A673 (cell line): ENCODE data around the gene PRXL2A. TPM values are rescaled to one million over a fixed set of nuclear protein-coding genes. Genes with fewer than 3 reads are reported as not detected.
"Not testable (repeated sequence)": the region's sequence is repeated elsewhere in the genome, so short reads cannot be mapped to it uniquely, and the experiment has no call there.

ENCODE experiments used
- BruUV-seq: library from RNA; stranded (reverse); fragments of 400-500 nt; replicated peaks from 2 replicates; lab custom pipeline; 2021; lab: Mats Ljungman, UMichigan
- CTCF ChIA-PET: fragments of 300-600 bp; sonication (Branson Sonifier 250); formaldehyde crosslinking; loops from one replicate; lab custom pipeline; 2022; ENCODE audit warnings: antibody characterized with exemption; lab: Charles Lee
- POLR2A ChIA-PET: fragments of 300-600 bp; sonication (Branson Sonifier 250); formaldehyde crosslinking; loops from one replicate; lab custom pipeline; 2022; ENCODE audit warnings: antibody characterized with exemption; ENCODE audit not compliant: low non-redundant PET; lab: Charles Lee
- DNase-seq: peaks from one replicate; pipeline ENCODE4 v3.0.0-alpha.2; 2015; ENCODE audit warnings: low spot score
- H3K27ac ChIP-seq: fragments of 200-600 bp; sonication (generic); 2 replicates; pipeline ENCODE4 v1.5.1; 2016; ENCODE audit warnings: mixed run types, low read depth, mild to moderate bottlenecking, mixed read lengths, antibody characterized with exemption, low read length; ENCODE audit not compliant: poor library complexity, severe bottlenecking
- H3K27me3 ChIP-seq: fragments of 200-600 bp; sonication (generic); replicated peaks from 2 replicates; pipeline ENCODE4 v1.6.1; 2017; ENCODE audit warnings: mixed run types, low read depth, mild to moderate bottlenecking, mixed read lengths, antibody characterized with exemption, low read length; ENCODE audit not compliant: insufficient read depth, poor library complexity
- H3K36me3 ChIP-seq: fragments of 200-600 bp; sonication (generic); 2 replicates; pipeline ENCODE4 v1.6.1; 2016; ENCODE audit warnings: mixed run types, mild to moderate bottlenecking, mixed read lengths, antibody characterized with exemption, low read length; ENCODE audit not compliant: insufficient read depth, poor library complexity, severe bottlenecking
- H3K4me1 ChIP-seq: fragments of 200-600 bp; sonication (generic); 2 replicates; pipeline ENCODE4 v1.6.1; 2017; ENCODE audit warnings: mixed run types, mild to moderate bottlenecking, mixed read lengths, antibody characterized with exemption, low read length; ENCODE audit not compliant: insufficient read depth, poor library complexity, severe bottlenecking
- H3K4me3 ChIP-seq: fragments of 200-600 bp; sonication (generic); 2 replicates; pipeline ENCODE4 v1.5.1; 2016; ENCODE audit warnings: low read depth, mixed run types, mild to moderate bottlenecking, mixed read lengths, low read length; ENCODE audit not compliant: poor library complexity, severe bottlenecking
- H3K9me3 ChIP-seq: fragments of 200-600 bp; sonication (generic); 2 replicates; pipeline ENCODE4 v1.6.1; 2016; ENCODE audit warnings: mixed run types, low read depth, mild to moderate bottlenecking, mixed read lengths, antibody characterized with exemption, low read length; ENCODE audit not compliant: poor library complexity, severe bottlenecking
- EZH2 ChIP-seq: fragments of 200-600 bp; sonication (generic); IDR thresholded peaks from 2 replicates; pipeline ENCODE4 v1.6.1; 2017; ENCODE audit warnings: borderline replicate concordance, low read depth, mild to moderate bottlenecking, mixed read lengths, antibody characterized with exemption, low read length; ENCODE audit not compliant: poor library complexity, severe bottlenecking
- intact Hi-C: fragments of 100-400 bp; cut with micrococcal nuclease; formaldehyde crosslinking; loops from one replicate; pipeline ENCODE4 v1.10.0; 2022; ENCODE audit not compliant: unreplicated experiment
- total RNA-seq: library from RNA; stranded (reverse); gene quantifications from 2 replicates; pipeline ENCODE4 v1.2.3, GENCODE V29; 2021
- TF ChIP-seq, protein P1 (sequence below): fragments of 300-800, 200-600 bp; sonication (generic); conservative IDR thresholded peaks from 2 replicates; pipeline ENCODE4 v1.5.1; 2017; ENCODE audit warnings: low read depth, mild to moderate bottlenecking, antibody characterized with exemption, low read length, moderate library complexity, mixed read lengths

PRXL2A gene
- total RNA-seq, 1 experiment from 2014 or later: 100 TPM

DNA sequence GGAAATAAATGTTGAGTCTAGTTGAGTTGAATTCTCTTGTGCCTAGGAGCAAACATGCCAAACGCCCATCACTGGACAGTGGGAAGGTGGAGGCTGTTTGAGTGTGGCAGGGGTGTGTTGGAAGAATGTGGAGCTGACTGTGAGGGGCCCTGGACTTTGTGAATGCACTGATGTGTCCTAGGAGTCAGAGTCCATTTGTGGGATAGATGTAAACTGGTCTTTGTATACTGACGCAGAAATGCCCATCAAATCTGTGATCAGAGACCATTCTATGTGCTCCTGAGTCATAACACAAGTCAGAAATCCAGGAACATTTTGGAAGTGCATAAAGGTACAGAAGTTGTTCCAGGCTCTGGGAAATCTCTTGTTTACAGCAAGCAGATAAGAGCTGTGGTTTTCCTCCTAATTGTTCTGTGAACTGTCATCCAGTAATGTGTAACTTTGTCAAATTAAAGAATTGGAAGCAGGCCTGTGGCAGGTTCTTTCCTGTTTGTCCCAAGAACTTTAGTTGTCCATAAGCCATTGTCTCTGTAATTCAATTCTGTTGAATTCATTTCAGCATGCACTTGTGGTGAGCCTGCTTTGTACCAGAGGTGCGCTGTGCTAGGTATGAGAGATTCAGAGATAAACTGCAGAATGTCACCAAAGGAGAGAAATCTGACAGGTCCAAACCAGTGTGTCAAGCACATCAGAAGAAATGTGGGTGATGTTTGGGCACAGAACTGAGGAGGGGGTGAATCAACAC is 7.6 kb downstream of the PRXL2A start:
- no peaks in the 10 kb centered on the region for H3K27me3 ChIP-seq
- BruUV-seq: no TSS peak
- POLR2A ChIA-PET: no interaction called here
- H3K4me3 ChIP-seq: no peak overlapping the region
- no peaks in the 10 kb centered on the region for H3K9me3 ChIP-seq
- peaks cover 1% of the 10 kb centered on the region for H3K36me3 ChIP-seq
- intact Hi-C loops: no loop called here
- CTCF ChIA-PET: no interaction called here
- no peak for DNase-seq
- H3K27ac ChIP-seq: peak overlapping the region; percentile 7
- TF ChIP-seq, protein P1, sequence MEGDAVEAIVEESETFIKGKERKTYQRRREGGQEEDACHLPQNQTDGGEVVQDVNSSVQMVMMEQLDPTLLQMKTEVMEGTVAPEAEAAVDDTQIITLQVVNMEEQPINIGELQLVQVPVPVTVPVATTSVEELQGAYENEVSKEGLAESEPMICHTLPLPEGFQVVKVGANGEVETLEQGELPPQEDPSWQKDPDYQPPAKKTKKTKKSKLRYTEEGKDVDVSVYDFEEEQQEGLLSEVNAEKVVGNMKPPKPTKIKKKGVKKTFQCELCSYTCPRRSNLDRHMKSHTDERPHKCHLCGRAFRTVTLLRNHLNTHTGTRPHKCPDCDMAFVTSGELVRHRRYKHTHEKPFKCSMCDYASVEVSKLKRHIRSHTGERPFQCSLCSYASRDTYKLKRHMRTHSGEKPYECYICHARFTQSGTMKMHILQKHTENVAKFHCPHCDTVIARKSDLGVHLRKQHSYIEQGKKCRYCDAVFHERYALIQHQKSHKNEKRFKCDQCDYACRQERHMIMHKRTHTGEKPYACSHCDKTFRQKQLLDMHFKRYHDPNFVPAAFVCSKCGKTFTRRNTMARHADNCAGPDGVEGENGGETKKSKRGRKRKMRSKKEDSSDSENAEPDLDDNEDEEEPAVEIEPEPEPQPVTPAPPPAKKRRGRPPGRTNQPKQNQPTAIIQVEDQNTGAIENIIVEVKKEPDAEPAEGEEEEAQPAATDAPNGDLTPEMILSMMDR: no peak
- no peak for TF ChIP-seq EZH2
- H3K4me1 ChIP-seq: peaks cover 52% of the 10 kb centered on the region

GRCh38 chr10:80416479-80417098 is 8.2 kb downstream of the PRXL2A start:
- Histone ChIP-seq H3K27me3 (no peaks in the 10 kb centered on the region), H3K36me3 (peaks cover 6% of the 10 kb centered on the region), H3K4me3 (no peak overlapping the region), H3K9me3 (no peaks in the 10 kb centered on the region), H3K27ac (no peak overlapping the region), H3K4me1 (peaks cover 45% of the 10 kb centered on the region)
- no TSS peak for BruUV-seq
- DNase-seq: peak; percentile 54
- ChIA-PET POLR2A (no interaction called here), CTCF (no interaction called here)
- intact Hi-C loops: no loop called here
- TF ChIP-seq EZH2: no peak
- TF ChIP-seq, protein P1: no peak

DNA sequence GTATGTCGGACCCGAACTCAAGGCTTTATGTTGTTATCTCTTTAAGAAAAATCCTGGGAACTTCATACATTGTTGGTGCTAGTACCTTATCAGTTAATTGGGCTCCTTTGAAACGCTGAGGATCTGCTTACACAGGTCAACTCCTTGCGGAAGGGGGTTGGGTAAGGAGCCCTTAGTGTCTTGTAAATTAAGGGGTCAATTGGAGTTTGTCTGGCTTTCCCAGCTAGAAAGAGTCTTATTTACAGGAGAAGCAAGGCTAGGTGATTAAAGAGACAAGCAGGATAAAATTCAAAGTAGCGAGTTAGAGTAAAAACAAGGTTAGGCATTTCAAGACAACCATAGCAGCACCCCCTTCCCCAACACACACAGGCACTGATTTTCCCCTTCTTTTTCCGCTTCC is 8.9 kb downstream of the PRXL2A start:
- POLR2A ChIA-PET, intact Hi-C loops, H3K9me3 ChIP-seq, BruUV-seq, H3K27me3 ChIP-seq, H3K27ac ChIP-seq, DNase-seq, CTCF ChIA-PET, H3K4me3 ChIP-seq: not testable (repeated sequence)
- Histone ChIP-seq H3K36me3 (peaks cover 12% of the 10 kb centered on the region), H3K4me1 (peaks cover 43% of the 10 kb centered on the region)
